SK-N-SH (cell line): Measurements from ENCODE around the gene TMPRSS6. TPM values are rescaled to one million over a fixed set of nuclear protein-coding genes. Genes with fewer than 3 reads are reported as not detected.

Experiments
- CTCF ChIA-PET: fragments of 300-600, 350-600 bp; formaldehyde crosslinking; extraction: SDS; loops from one replicate; lab custom pipeline; 2021; lab: Yijun Ruan, JAX
- POLR2A ChIA-PET: fragments of 350-600 bp; sonication (Branson Sonifier 250); formaldehyde crosslinking; extraction: SDS; loops from one replicate; lab custom pipeline; 2020; ENCODE audit warnings: antibody characterized with exemption, inconsistent platforms; lab: Yijun Ruan, JAX
- DNase-seq: peaks from one replicate; pipeline ENCODE4 v3.0.0; 2012
- H2AFZ ChIP-seq: fragments of 200-600 bp; sonication (generic); 2 replicates; pipeline ENCODE4 v1.8.1; 2016; ENCODE audit warnings: antibody characterized with exemption, mild to moderate bottlenecking, low read depth
- H3F3A ChIP-seq: fragments of 200-600 bp; sonication (generic); replicated peaks from 2 replicates; pipeline ENCODE3; 2016; ENCODE audit warnings: antibody characterized with exemption, mild to moderate bottlenecking; ENCODE audit not compliant: insufficient read depth
- H3K27ac ChIP-seq, 2 experiments: fragments of 200-500 bp in 1 of 2; fragments of 200-600 bp in 1 of 2; sonication (Bioruptor generic) in 1 of 2; sonication (generic), shearing (Covaris generic) in 1 of 2; 2 replicates each; pipeline versions ENCODE4 v1.5.1 to v1.6.1; 2014 to 2016; ENCODE audit warnings: low read depth in 2 of 2, inconsistent platforms in 1 of 2, low read length in 1 of 2, mild to moderate bottlenecking in 1 of 2, mixed read lengths in 1 of 2
- H3K27me3 ChIP-seq: fragments of 200-600 bp; sonication (generic), shearing (Covaris generic); 2 replicates; pipeline ENCODE4 v1.6.1; 2016; ENCODE audit warnings: mixed run types; ENCODE audit not compliant: insufficient read depth
- H3K36me3 ChIP-seq, 2 experiments: fragments of 200-500 bp in 1 of 2; fragments of 200-600 bp in 1 of 2; sonication (Bioruptor generic) in 1 of 2; sonication (generic) in 1 of 2; replicated peaks in 1 of 2; 2 replicates each; pipeline versions ENCODE3 to v1.5.1; 2014 to 2016; ENCODE audit warnings: low read length in 1 of 2, mild to moderate bottlenecking in 1 of 2; ENCODE audit not compliant: insufficient read depth in 2 of 2, control insufficient read depth in 1 of 2
- H3K4me1 ChIP-seq, 2 experiments: fragments of 200-500 bp in 1 of 2; fragments of 200-600 bp in 1 of 2; sonication (Bioruptor generic) in 1 of 2; sonication (generic), shearing (Covaris generic) in 1 of 2; 2 replicates each; pipeline versions ENCODE4 v1.5.1 to v1.6.1; 2014 to 2016; ENCODE audit warnings: low read depth in 1 of 2, low read length in 1 of 2, mixed run types in 1 of 2; ENCODE audit not compliant: insufficient read depth in 2 of 2, control insufficient read depth in 1 of 2
- H3K4me2 ChIP-seq: fragments of 200-600 bp; sonication (generic), shearing (Covaris generic); 2 replicates; pipeline ENCODE4 v1.6.1; 2017; ENCODE audit warnings: mixed run types
- H3K4me3 ChIP-seq, 2 experiments: fragments of 200-500 bp in 1 of 2; fragments of 200-600 bp in 1 of 2; sonication (Bioruptor generic) in 1 of 2; sonication (generic), shearing (Covaris generic) in 1 of 2; 2 replicates each; pipeline versions ENCODE4 v1.5.1 to v1.8.1; 2014 to 2016; ENCODE audit warnings: low read depth in 2 of 2, inconsistent platforms in 1 of 2, low read length in 1 of 2, mild to moderate bottlenecking in 1 of 2, mixed read lengths in 1 of 2, moderate library complexity in 1 of 2
- H3K79me2 ChIP-seq: fragments of 200-600 bp; sonication (generic); 2 replicates; pipeline ENCODE4 v1.8.1; 2017; ENCODE audit warnings: mild to moderate bottlenecking; ENCODE audit not compliant: insufficient read depth
- H3K9ac ChIP-seq: fragments of 200-600 bp; sonication (generic); 2 replicates; pipeline ENCODE4 v1.6.1; 2017; ENCODE audit warnings: mixed run types
- H3K9me2 ChIP-seq: fragments of 200-600 bp; sonication (generic); 2 replicates; pipeline ENCODE4 v1.6.1; 2017; ENCODE audit warnings: mixed run types
- H3K9me3 ChIP-seq: fragments of 200-600 bp; sonication (generic); 2 replicates; pipeline ENCODE4 v1.6.1; 2017; ENCODE audit warnings: mixed run types, mild to moderate bottlenecking, moderate library complexity
- H4K20me1 ChIP-seq: fragments of 200-600 bp; sonication (generic); 2 replicates; pipeline ENCODE4 v1.6.1; 2017; ENCODE audit warnings: mild to moderate bottlenecking, mixed run types; ENCODE audit not compliant: insufficient read depth
- ELF1 ChIP-seq: IDR thresholded peaks from 2 replicates; pipeline ENCODE4 v1.4.0; 2012
- EP300 ChIP-seq, 2 experiments: IDR thresholded peaks; 2 replicates each; pipeline versions ENCODE4 v1.4.0 to v1.6.1; 2012; ENCODE audit warnings: borderline replicate concordance in 1 of 2, low read depth in 1 of 2, low read length in 1 of 2
- EZH2phosphoT487 ChIP-seq: fragments of 200-600 bp; sonication (generic); IDR thresholded peaks from 2 replicates; pipeline ENCODE4 v1.6.1; 2017; ENCODE audit warnings: low read depth, mixed run types, mild to moderate bottlenecking, antibody characterized with exemption, moderate library complexity, borderline replicate concordance
- FOXJ3 ChIP-seq: sonication (generic); formaldehyde crosslinking; IDR thresholded peaks from 2 replicates; pipeline ENCODE4 v1.5.1; 2020; ENCODE audit warnings: mild to moderate bottlenecking, missing genetic modification reagents
- GABPA ChIP-seq: IDR thresholded peaks from 2 replicates; pipeline ENCODE4 v1.4.0; 2012; ENCODE audit warnings: low read depth, mild to moderate bottlenecking
- GATA2 ChIP-seq: sonication (generic); formaldehyde crosslinking; IDR thresholded peaks from 2 replicates; pipeline ENCODE4 v1.5.0; 2020; ENCODE audit warnings: mild to moderate bottlenecking, missing genetic modification reagents
- IRF3 ChIP-seq: fragments of 150-350 bp; IDR thresholded peaks from 2 replicates; pipeline ENCODE4 v1.6.1; 2016; ENCODE audit warnings: mild to moderate bottlenecking, low read depth, low read length
- MAX ChIP-seq: IDR thresholded peaks from 2 replicates; pipeline ENCODE4 v1.4.0; 2012; ENCODE audit warnings: low read depth
- MEF2A ChIP-seq: IDR thresholded peaks from 2 replicates; pipeline ENCODE4 v1.4.0; 2012; ENCODE audit warnings: low read depth, borderline replicate concordance
- NRF1 ChIP-seq: IDR thresholded peaks from 2 replicates; pipeline ENCODE4 v1.6.1; 2012; ENCODE audit warnings: low read depth, mild to moderate bottlenecking, low read length
- POLR2AphosphoS5 ChIP-seq: IDR thresholded peaks from 2 replicates; pipeline ENCODE4 v1.6.1; 2012; ENCODE audit warnings: low read depth, low read length
- RFX5 ChIP-seq: IDR thresholded peaks from 2 replicates; pipeline ENCODE4 v1.6.1; 2012; ENCODE audit warnings: mild to moderate bottlenecking, improper control_type of control experiment, low read length
- RXRA ChIP-seq: IDR thresholded peaks from 2 replicates; pipeline ENCODE4 v1.4.0; 2012; ENCODE audit warnings: low read depth, mild to moderate bottlenecking, borderline replicate concordance
- SIN3A ChIP-seq: IDR thresholded peaks from 2 replicates; pipeline ENCODE4 v1.6.1; 2012; ENCODE audit warnings: low read depth, mild to moderate bottlenecking, low read length, moderate library complexity, borderline replicate concordance
- SMC3 ChIP-seq: IDR thresholded peaks from 2 replicates; pipeline ENCODE4 v1.6.1; 2012; ENCODE audit warnings: low read depth, low read length, improper control_type of control experiment
- USF1 ChIP-seq: IDR thresholded peaks from 2 replicates; pipeline ENCODE4 v1.4.0; 2012; ENCODE audit warnings: low read depth, borderline replicate concordance
- YY1 ChIP-seq: IDR thresholded peaks from 2 replicates; pipeline ENCODE4 v1.4.0; 2012; ENCODE audit warnings: low read depth, mild to moderate bottlenecking
- ZBTB33 ChIP-seq: IDR thresholded peaks from 2 replicates; pipeline ENCODE4 v1.4.0; 2012; ENCODE audit warnings: low read depth, borderline replicate concordance
- WGBS: methylation state at CpG from one replicate; pipeline ENCODE4 v1.1.6; 2017; ENCODE audit warnings: low lambda C conversion rate; 5-methylcytosine and 5-hydroxymethylcytosine counted together
- polyA plus RNA-seq, 3 experiments: library from polyadenylated mRNA; depleted of rRNA; stranded (reverse); fragments of >200 nt; gene quantifications; 2 replicates each; pipeline ENCODE4 v1.2.3, GENCODE V29; 2012

TMPRSS6 gene
- polyA plus RNA-seq, 1 of the 3 experiments (the other 2 are of a cell fraction), result not detected

GRCh38 chr22:37141476-37141875 is 32.0 kb upstream of the TMPRSS6 start (continued):
- no peak for TF ChIP-seq IRF3

GRCh38 chr22:37140686-37141323 is 31.3 kb upstream of the TMPRSS6 start:
- Histone ChIP-seq H3K27me3 (no peaks in the 10 kb centered on the region), H3K9me3 (no peaks in the 10 kb centered on the region), H3K79me2 (no peaks in the 10 kb centered on the region), H2AFZ (no peak overlapping the region), H3K4me2 (no peak overlapping the region), H3K9ac (no peak overlapping the region), H3K9me2 (no peaks in the 10 kb centered on the region), H3K4me3 (no peak overlapping the region), H3K4me1 (no peaks in the 10 kb centered on the region), H4K20me1 (no peaks in the 10 kb centered on the region), H3F3A (no peaks in the 10 kb centered on the region), H3K36me3 (no peaks in the 10 kb centered on the region), H3K27ac (no peak overlapping the region)
- POLR2A ChIA-PET, result no interaction called here
- WGBS, result 74% methylated on average over 9 of the region's 16 CpGs
- DNase-seq, result no peak
- no peak for TF ChIP-seq GABPA
- no peak for TF ChIP-seq MAX
- TF ChIP-seq GATA2 (CRISPR knock-in tag), result no peak
- TF ChIP-seq IRF3, result no peak
- CTCF ChIA-PET, result interaction anchor here (1.4 kb wide), 1 partner anchor 57 kb away, joined by 5 read pairs; no protein-coding TSS in a partner anchor

GRCh38 chr22:37139762-37140161 is 30.2 kb upstream of the TMPRSS6 start:
- WGBS, result 83% methylated on average over 4 of the region's 7 CpGs
- no peak for DNase-seq
- H3K4me2 ChIP-seq, result no peak overlapping the region
- no peaks in the 10 kb centered on the region for H3K9me2 ChIP-seq
- H3K9ac ChIP-seq, result no peak overlapping the region
- CTCF ChIA-PET, result interaction anchor here (1.2 to 1.4 kb wide), 3 partner anchors 58 to 120 kb away, joined by 3 to 5 read pairs (median 3); no protein-coding TSS in a partner anchor
- no peak overlapping the region for H3K27ac ChIP-seq
- no peaks in the 10 kb centered on the region for H3K4me1 ChIP-seq
- no peaks in the 10 kb centered on the region for H4K20me1 ChIP-seq
- no peak for TF ChIP-seq SMC3
- no peak for TF ChIP-seq ELF1
- TF ChIP-seq USF1, result no peak
- TF ChIP-seq YY1, result no peak
- no peak for TF ChIP-seq SIN3A
- no peak for TF ChIP-seq RFX5
- no peak for TF ChIP-seq POLR2AphosphoS5
- TF ChIP-seq EZH2phosphoT487, result no peak
- no peak for TF ChIP-seq FOXJ3 (CRISPR knock-in tag)
- no peak for TF ChIP-seq ZBTB33
- no peak for TF ChIP-seq MAX
- no peak for TF ChIP-seq RXRA
- no peak for TF ChIP-seq NRF1
- no peak for TF ChIP-seq GABPA
- TF ChIP-seq MEF2A, result no peak
- no peak for TF ChIP-seq EP300 (IDR thresholded peaks at IDR 0.05; ENCODE audit: borderline replicate concordance in 1 of 2, low read depth in 1 of 2, low read length in 1 of 2)
- H3K4me3 ChIP-seq, result no peak overlapping the region
- no peaks in the 10 kb centered on the region for H3K27me3 ChIP-seq
- no peaks in the 10 kb centered on the region for H3K36me3 ChIP-seq
- H3K9me3 ChIP-seq, result no peaks in the 10 kb centered on the region
- no peak overlapping the region for H2AFZ ChIP-seq
- H3K79me2 ChIP-seq, result no peaks in the 10 kb centered on the region
- no peaks in the 10 kb centered on the region for H3F3A ChIP-seq
- POLR2A ChIA-PET, result no interaction called here
